C1 segment of cervical spinal cord (tissue), 14 donors: ENCODE results near the gene KRAS.
"Not testable (repeated sequence)": the region's sequence is repeated elsewhere in the genome, so short reads cannot be mapped to it uniquely, and the experiment has no call there.

Experiments used
- DNase-seq, 14 donors: peaks; one replicate each; lab custom pipeline; 2025; lab: John Stamatoyannopoulos, UW

Gene KRAS

DNA sequence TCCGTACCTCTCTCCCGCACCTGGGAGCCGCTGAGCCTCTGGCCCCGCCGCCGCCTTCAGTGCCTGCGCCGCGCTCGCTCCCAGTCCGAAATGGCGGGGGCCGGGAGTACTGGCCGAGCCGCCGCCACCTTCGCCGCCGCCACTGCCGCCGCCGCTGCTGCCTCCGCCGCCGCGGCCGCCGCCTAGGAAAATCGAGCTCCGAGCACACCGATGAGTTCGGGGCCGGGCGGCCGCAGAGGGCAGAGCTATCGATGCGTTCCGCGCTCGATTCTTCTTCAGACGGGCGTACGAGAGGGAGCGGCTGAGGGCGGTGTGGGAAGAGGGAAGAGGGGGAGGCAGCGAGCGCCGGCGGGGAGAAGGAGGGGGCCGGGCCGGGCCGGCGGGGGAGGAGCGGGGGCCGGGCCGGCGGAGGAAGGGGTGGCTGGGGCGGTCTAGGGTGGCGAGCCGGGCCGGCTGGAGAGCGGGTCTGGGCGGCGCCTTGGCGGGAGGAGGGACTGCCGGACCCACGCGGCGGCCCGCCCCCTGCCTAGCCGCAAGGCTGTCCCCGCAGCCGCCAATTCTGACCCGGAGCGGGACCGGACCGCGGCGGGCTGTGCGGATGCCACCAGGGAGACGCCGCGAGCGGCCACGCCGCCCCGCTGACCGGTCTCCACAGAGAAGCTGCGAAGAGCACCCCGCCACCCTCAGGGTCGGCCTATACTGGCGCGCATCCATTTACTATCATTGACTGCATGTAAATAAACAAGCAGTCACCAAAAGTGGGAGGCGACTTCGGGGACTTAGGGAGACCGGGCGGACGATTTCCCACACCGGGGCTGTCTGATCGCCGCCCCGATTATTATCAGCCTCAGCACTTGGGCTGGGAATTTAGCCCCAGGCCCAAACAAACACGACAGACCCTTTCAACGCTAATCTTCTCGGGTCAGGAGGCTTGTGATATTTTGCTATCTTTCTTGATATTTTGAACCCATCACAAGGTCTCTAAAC lies at the start of gene KRAS:
Gene KRAS (minus strand): TSS at position 186 of the 987 bp plus-strand sequence.
- peak; percentile 55 to 94 (median 89) for DNase-seq

DNA sequence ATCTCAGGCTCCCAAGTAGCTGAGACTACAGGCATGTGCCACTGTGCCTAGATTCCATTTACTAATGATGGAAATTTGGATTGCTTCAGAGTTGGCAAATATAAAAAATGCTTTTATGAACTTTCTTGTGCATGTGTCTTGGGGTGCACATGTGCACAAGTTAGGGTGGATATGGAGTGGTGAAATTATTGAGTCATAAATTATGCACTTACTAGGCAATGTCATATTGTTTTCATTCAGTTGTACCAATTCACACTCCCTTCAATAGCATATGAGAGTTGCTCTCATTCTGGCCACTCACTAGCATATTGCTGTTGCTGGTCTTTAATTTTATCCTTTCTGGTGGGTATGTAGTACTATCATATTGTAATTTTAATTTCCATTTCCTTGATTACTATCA lies 45.7 kb upstream of the KRAS start:
- no peak for DNase-seq

DNA sequence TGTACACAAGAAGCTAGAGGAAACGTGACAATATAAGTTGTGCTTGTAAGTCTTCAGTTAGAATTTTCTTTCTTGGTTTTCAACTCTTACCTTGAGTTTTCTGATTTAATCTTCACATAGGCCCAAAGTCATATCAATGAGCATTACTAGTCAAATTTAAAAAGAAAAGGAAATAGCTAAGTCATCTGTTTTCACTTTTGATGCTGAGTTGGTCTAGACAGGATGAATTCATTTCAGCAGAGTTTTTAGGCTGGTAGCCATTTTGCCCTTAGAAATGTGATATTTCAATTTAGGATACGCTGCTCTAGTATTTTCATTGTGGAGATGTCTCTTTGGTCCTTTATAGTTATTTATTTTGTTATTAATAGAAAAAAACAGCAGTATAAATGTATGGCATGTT lies 44.6 kb upstream of the KRAS start:
- DNase-seq: no peak

DNA sequence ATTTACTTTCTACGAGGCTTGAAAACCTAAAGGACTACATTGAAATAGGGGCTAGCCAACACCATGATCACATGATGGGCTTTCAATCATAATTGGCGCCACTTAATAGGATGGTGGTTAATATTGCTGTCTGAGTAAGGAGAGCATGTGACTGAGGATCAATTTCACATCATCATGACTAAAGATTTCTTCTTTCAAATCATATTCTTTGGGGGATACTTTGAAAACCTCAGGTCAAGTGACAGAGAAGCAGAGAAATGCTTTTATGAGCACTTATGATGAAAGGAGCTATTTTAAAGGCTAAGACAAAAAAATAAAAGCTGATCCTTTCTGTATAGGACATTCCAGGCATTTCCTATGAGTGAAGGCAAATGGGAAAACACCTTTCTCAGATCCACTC lies 42.9 kb upstream of the KRAS start:
- no peak for DNase-seq

DNA sequence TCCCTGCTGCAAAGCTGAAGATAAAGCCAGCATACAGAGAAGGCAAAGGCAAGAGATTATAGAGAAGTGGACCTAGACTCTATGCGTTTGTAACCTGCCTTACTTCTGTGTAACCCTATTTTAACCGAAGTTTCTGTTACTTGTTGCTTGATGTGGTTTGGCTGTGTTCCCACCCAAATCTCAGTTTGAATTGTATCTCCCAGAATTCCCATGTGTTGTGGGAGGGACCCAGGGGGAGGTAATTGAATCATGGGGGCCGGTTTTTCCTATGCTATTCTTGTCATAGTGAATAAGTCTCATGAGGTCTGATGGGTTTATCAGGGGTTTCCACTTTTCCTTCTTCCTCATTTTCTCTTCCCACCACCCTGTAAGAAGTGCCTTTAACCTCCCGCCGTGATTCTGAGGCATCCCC lies 42.1 kb upstream of the KRAS start:
- DNase-seq: not testable (repeated sequence)

DNA sequence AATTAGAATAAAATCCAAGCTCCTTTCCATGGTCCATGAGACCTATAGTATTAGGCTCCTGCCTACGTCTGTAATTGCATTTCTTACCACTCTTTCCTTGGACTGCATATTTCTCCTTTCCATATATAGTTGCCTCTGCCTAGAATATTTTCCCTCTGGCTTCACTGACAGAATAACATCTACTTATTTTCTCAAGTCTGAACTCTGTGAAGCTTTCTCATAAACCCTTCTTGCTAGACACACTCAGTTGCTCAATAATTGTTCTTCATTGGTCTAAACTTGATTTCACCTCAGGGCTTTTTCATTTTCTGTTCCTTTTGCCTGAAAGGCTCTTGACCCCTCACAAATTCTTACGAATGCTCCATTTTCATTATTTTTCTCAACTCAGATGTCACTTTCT lies 36.9 kb upstream of the KRAS start:
- no peak for DNase-seq

DNA sequence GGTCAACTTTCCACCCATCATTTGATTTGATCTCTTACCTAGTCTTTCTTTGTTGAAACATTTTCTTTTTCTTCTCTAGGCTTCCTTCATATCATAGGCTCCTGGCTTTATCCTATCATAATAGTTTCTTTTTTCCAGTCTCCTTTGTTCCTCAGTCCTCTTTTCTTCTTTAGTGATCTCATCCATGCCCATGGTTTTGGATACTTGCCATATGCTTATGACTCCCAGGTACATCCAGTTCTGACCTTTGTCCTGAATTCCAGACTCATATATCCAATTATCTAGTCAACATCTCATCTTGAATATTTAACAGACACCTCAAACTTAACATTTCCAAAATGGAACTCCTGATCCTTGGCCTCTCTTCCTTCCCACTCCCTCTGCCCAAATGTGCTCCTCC lies 36.1 kb upstream of the KRAS start:
- no peak for DNase-seq

DNA sequence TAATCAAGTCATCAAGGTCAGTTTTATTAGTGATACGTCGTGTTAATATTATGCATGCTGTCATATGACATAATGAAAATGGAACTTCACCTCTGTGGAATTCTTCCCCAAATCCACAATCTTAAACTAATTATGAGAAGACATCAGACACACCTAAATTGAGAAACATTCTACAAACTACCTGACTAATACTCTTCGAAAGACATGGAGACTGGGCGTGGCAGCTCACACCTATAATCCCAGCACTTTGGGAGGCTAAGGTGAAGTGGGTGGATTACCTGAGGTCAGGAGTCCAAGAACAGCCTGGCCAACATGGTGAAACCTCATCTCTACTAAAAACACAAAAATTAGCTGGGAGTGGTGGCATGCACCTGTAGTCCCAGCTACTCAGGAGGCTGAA lies 33.3 kb upstream of the KRAS start:
- DNase-seq: no peak

DNA sequence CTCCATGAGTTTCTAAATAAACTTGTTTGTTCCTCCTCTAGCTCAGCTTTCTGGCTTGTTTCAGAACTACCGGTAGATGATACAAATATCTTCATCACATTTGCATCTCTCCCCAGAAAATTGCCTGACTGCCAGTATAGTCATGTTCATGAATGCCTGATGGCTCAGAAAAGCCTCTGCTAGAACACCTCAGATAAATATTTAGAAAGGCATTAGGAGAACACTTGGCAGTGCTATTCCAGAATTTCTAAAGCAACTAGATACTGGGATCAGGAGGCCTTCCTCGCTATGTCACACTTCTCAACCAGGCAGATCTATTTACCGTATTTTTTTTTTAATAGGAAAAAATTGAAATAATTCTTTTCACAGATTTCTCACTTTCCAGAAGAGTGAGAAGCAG lies 32.3 kb upstream of the KRAS start:
- no peak for DNase-seq

DNA sequence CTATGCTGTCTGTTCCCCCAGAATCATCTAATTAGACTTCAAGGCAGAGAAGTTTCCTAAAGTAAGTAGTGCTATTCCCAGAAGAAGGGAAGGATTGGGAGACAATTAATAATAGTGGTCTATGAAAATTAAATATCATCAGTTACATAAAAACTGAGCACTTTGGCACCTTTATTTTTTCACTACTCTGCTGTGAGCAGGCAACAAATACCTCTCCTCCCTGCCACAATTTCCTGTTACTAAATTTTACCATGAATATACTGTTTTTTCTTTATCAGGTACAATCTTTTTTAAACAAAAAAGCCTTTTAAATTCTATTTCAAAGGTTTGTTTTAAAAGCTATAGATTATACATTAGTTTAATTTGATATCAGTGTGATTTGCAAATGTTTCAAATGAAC lies 29.4 kb upstream of the KRAS start:
- no peak for DNase-seq

DNA sequence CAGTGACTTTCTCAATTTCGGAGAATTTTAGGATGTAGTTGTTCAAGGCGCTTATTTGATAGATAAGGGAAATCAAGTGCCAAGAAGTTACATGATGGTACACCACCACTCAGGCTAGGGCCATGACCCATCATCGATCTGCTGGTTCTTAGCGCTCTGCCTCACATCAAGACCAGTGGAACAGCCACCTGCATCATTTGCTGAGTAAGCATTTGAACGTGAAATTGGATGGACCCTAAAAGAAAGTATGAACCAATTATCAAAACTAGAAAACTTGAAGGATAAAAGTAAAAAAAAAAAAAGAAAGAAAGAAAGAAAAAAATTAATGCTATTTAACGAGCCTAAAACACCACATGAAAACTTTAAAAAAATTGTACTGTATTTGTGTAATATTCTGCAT lies 27.5 kb upstream of the KRAS start:
- DNase-seq: no peak

DNA sequence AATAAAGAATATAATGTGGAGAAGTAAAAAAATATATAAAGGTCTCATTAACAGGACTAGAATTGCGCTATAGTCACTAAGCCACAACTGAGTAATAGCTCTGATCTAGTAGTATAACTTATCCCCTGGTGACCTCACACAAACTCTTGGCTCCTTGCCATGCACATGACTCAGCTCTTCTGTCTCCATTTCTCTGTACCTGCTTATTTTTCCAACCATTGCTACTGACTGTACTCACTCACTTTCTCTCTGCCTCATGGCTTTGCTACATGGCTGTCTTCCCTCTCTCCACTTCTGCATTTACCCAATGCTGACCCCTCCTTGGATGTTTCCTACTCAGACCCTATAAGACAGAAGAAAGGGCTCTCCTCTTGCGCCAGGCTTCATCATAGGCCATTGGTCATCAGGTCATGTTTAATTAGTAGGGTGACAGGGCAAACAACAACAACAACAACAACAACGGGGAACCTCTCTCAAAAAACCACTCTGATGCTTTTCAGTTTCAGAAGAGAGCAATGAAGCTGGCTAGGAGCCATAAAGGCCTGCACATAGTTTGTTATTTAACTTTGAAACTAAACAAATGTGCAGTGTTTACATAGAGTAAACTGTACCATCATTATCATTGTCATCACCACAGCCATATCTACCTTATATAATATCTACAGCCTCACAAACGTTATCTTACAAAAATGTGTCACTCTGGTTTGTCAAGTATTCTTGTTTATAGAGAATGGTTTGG lies 25.6 kb upstream of the KRAS start:
- DNase-seq: no peak

DNA sequence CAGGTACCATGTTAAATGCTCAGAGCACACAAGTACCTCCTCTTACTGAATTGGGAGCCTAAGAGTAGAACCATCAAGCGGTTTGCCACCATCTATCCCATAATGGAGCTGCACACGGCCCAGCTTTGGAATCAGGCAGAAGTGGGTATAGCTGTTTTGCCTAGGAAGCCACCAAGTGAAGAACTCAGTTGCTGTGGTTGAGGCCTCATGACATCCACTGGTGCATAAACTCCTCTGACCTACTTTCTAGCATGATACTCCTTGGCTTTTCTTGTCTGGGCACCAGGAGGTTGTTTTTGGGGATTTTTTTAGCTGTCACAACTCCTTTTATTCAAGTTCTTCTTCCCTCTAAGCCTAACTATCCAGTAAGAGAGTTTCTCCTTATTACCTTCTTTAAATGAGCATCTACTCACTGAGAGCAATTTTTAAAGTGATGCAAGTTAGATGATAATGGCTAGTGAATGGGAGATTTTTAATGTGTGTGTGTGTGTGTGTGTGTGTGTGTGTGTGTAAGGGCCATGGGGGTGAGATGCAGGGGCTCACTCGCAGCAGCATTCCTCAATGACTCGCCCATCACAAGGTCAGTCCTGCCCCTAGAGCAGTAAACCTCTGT lies 20.9 kb upstream of the KRAS start:
- no peak for DNase-seq

DNA sequence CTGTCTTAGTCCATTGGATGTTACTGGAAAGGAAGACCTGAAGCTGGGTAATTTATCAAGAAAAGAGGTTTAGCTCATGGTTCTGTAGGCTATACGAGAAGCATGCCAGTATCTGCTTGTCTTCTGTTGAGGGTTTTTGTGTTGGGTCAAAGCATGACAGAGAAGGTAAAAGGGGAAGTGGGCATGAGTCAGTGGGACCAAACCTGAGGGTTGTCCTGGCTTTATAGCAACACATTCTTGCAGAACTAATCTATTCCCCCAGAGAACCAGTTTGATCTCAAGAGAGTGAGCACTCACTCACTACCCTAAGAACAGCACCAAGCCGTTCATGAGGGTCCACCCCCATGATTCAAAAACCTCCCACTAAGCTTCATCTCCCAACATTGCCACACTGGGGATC lies 19.0 kb upstream of the KRAS start:
- DNase-seq: no peak

DNA sequence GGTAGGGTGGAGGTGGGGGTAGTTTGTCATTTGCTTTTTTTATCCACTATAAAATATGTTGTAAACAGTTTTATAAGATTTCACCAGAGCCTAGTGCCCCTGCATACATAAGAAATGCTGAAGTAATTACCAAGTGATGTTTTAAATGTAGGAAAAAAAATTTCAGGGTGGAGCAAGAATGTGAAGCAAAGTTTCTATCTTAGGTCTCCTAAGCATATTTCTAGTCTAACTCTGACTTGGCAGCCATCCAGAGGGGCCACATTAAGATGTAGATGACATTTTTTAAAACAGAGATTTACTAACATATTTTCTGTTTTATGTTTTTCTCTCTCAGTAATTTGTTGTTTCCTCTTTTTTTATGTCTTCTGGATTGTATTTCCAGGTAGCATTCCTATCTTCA lies 15.8 kb upstream of the KRAS start:
- no peak for DNase-seq

DNA sequence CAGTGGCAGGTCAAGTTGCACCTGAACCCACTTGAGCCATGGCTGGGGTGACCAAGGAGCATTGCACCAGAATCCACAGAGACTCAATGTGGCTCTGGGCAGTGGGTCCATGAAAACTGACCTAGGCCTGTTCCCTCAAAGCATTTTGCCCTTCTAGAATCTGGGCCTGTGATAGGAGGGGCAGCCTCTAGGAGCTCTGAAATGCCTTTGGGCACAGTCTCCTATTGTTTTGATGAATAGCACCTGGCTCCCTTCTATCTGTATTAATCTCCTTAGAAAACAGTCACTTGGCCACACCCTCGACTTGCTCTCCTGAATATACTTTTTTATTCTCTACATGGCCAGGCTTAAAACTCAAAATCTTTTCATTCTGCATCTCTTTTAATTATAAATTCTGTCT lies 14.1 kb upstream of the KRAS start:
- no peak for DNase-seq

DNA sequence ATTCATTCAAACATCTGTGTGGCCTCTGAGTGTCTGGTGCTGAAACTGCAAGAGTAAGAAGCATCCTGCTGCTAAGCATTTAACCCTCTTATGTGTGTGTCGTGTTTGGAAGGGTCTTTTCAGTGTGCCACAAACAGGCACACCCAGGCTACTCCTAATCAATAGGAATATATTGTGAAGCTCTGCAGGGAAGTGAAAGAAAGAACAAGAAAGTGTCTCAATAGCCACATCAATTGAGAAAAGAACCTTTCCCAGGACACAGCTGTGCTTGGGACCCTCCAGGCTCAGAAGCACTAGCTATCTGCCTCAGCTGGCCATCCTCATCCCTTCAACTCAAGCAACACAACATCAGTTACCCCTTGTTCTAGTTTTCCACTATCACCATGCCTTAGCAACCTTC lies 13.4 kb upstream of the KRAS start:
- DNase-seq: no peak

DNA sequence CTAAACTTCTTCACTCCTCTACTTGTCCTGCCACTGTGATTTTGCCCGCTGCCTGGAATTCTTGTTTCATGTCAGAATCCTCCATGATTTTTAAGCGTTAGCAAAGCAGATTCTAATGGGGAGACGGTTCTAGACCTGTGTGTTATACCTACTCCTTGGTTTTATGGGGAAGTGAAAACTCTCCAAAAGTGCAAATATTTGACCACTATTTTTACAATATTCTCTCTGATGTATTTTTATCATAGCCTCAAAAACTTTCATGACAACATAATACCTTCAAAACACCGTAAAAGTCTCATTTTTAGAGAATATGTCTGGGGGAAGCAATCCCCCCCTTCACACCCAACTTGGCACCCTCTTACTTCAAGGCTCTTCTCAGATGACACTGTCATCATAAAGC lies 12.9 kb upstream of the KRAS start:
- DNase-seq: no peak

DNA sequence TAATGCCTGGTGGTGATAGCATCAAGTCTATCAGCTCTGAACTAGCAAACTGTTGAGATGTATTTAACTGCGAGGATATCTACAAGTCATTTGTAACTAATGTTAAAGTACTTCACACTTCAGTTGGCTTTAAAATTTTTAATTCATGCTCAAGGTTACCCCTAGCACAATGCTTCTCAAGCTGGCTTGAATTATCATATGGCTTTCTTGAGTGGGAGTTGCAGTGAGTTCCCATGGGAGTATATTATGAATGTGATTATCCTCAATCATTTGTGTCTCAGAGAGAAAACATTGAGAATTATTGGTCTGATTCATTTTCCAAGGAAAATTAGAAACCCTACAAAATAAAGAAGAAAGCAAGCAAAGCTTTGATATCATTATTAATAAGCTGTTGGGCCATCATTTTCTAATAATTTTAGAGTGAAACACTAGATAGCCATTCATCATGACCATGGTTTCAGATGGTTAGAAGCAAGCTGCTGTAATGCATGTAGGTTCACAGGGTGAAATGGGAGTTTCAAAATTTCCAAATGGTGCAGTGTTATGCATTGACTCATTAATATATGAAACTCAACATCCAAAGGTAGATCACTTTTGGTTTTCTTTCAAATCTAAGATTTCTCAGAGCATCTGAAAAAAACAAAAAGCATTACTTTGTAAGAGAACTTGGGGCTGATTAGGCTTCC lies 11.8 kb upstream of the KRAS start:
- DNase-seq: no peak

DNA sequence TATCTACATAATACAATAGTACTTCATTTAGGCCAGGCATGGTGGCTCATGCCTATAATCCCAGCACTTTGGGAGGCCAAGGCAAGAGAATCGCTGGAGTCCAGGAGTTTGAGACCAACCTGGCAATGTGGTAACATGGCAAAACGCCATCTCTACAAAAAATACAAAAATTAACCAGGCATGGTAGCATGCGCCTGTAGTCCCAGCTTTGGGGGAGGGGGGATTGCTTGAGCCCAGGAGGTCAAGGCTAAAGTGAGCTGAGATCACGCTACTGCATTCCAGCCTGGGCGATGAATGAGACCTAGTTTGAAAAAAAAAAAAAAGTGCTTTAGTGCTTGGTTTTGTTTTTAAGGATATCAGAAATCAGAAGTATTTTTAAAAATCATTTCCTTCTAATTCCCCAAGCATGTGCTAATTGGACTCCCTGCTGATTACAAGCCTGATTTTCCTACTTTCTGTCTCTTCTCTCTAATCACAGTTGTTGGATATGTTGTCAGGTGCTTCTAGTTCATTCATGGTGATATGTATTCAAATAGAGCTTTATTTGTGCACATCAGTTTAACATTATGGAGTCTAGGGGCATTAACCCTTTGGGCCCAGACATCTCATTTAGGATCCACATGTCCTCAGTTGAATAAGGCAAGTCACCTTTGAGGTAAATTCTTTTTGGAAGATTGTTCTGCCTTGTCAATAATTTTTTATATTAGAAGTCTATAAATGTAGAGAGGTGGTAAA lies 7.0 kb upstream of the KRAS start:
- no peak for DNase-seq

DNA sequence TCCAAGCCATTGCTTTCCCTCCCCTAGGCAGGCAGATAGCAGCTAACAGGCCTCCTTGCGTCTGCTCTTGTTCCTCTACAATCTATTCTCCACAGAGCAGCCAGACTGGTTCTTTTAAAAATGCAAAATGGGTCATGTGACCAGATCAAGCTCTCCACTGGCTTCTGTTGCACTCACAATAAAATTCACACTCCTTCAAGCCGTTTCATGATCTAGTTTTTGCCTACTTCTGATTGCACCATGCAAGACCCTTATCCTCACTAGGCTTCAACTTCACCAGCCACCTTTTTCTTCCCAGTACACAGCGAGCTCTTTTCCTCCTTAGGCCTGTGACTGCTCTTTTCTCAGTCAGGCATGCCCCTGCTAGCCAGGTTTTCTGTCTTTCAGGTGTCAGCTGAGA lies 6.1 kb upstream of the KRAS start:
- no peak for DNase-seq
